ENCODE results near the gene C3orf49.

The C3orf49 gene

GRCh38 chr3:63863150-63864007, 44.3 kb downstream of the C3orf49 start, which contains the start of the genes ATXN7 and THOC7:
Gene ATXN7 (plus strand): TSS chr3:63863867. CDS start chr3:63912599, 48,732 bp downstream.
Gene THOC7 (minus strand): TSS chr3:63863805. CDS start chr3:63863790, 15 bp downstream.
- Histone ChIP-seq H3K36me3 (ENCODE audit: insufficient read depth, low read length) (no peaks in the 10 kb centered on the region), H3K9me3 (ENCODE audit: control insufficient read depth, insufficient read depth, low read length) (no peaks in the 10 kb centered on the region), H3K9ac (ENCODE audit: low read depth, low read length) (peak within 1 kb of the TSS; percentile 98), H3K4me1 (ENCODE audit: insufficient read depth, low read length) (peaks cover 21% of the 10 kb centered on the region)

- H3K9ac ChIP-seq (ENCODE audit: low read depth, low read length), result peak overlapping the region; percentile 98
- H3K4me1 ChIP-seq (ENCODE audit: insufficient read depth, low read length), result peaks cover 21% of the 10 kb centered on the region
- H3K36me3 ChIP-seq (ENCODE audit: insufficient read depth, low read length), result no peaks in the 10 kb centered on the region
- H3K9me3 ChIP-seq (ENCODE audit: control insufficient read depth, insufficient read depth, low read length), result no peaks in the 10 kb centered on the region
Observed at GRCh38 chr3:63864008-63864964, 45.2 kb downstream of the C3orf49 start.

- Histone ChIP-seq H3K4me1 (ENCODE audit: insufficient read depth, low read length) (peaks cover 16% of the 10 kb centered on the region), H3K9me3 (ENCODE audit: control insufficient read depth, insufficient read depth, low read length) (no peaks in the 10 kb centered on the region), H3K36me3 (ENCODE audit: insufficient read depth, low read length) (no peaks in the 10 kb centered on the region), H3K9ac (ENCODE audit: low read depth, low read length) (peak overlapping the region; percentile 77; the same call in 1 of the 2 replicates)
Observed at GRCh38 chr3:63864965-63865327, 45.8 kb downstream of the C3orf49 start.

- peaks cover 9% of the 10 kb centered on the region; the same call in 1 of the 2 replicates for H3K4me1 ChIP-seq (ENCODE audit: insufficient read depth, low read length)
- H3K36me3 ChIP-seq (ENCODE audit: insufficient read depth, low read length), result no peaks in the 10 kb centered on the region
- H3K9ac ChIP-seq (ENCODE audit: low read depth, low read length), result no peak overlapping the region
- no peaks in the 10 kb centered on the region for H3K9me3 ChIP-seq (ENCODE audit: control insufficient read depth, insufficient read depth, low read length)
Observed at GRCh38 chr3:63867225-63867624, 48.1 kb downstream of the C3orf49 start.

GRCh38 chr3:63869940-63870614, 51.0 kb downstream of the C3orf49 start:
- Histone ChIP-seq H3K4me1 (ENCODE audit: insufficient read depth, low read length) (0 out of 2 replicates have a peak, but pooled peaks cover 6% of the 10 kb centered on the region), H3K9me3 (ENCODE audit: control insufficient read depth, insufficient read depth, low read length) (no peaks in the 10 kb centered on the region), H3K36me3 (ENCODE audit: insufficient read depth, low read length) (no peaks in the 10 kb centered on the region), H3K9ac (ENCODE audit: low read depth, low read length) (no peak overlapping the region)

GRCh38 chr3:63870615-63871005, 51.5 kb downstream of the C3orf49 start:
- Histone ChIP-seq H3K9ac (ENCODE audit: low read depth, low read length) (no peak overlapping the region), H3K4me1 (ENCODE audit: insufficient read depth, low read length) (0 out of 2 replicates have a peak, but pooled peaks cover 6% of the 10 kb centered on the region), H3K36me3 (ENCODE audit: insufficient read depth, low read length) (no peaks in the 10 kb centered on the region), H3K9me3 (ENCODE audit: control insufficient read depth, insufficient read depth, low read length) (no peaks in the 10 kb centered on the region)

GRCh38 chr3:63872135-63872924, 53.2 kb downstream of the C3orf49 start:
- no peaks in the 10 kb centered on the region for H3K9me3 ChIP-seq (ENCODE audit: control insufficient read depth, insufficient read depth, low read length)
- H3K4me1 ChIP-seq (ENCODE audit: insufficient read depth, low read length), result 0 out of 2 replicates have a peak, but pooled peaks cover 6% of the 10 kb centered on the region
- no peak overlapping the region for H3K9ac ChIP-seq (ENCODE audit: low read depth, low read length)
- H3K36me3 ChIP-seq (ENCODE audit: insufficient read depth, low read length), result no peaks in the 10 kb centered on the region

- H3K4me1 ChIP-seq (ENCODE audit: insufficient read depth, low read length), result peaks cover 17% of the 10 kb centered on the region; the same call in 1 of the 2 replicates
- H3K9me3 ChIP-seq (ENCODE audit: control insufficient read depth, insufficient read depth, low read length), result no peaks in the 10 kb centered on the region
- no peaks in the 10 kb centered on the region for H3K36me3 ChIP-seq (ENCODE audit: insufficient read depth, low read length)
- no peak overlapping the region for H3K9ac ChIP-seq (ENCODE audit: low read depth, low read length)
Observed at GRCh38 chr3:63874769-63875168, 55.7 kb downstream of the C3orf49 start.

- H3K4me1 ChIP-seq (ENCODE audit: insufficient read depth, low read length), result peaks cover 17% of the 10 kb centered on the region; the same call in 1 of the 2 replicates
- no peaks in the 10 kb centered on the region for H3K9me3 ChIP-seq (ENCODE audit: control insufficient read depth, insufficient read depth, low read length)
- no peak overlapping the region for H3K9ac ChIP-seq (ENCODE audit: low read depth, low read length)
- H3K36me3 ChIP-seq (ENCODE audit: insufficient read depth, low read length), result no peaks in the 10 kb centered on the region
Observed at GRCh38 chr3:63875510-63875909, 56.4 kb downstream of the C3orf49 start.

GRCh38 chr3:63876260-63876659, 57.2 kb downstream of the C3orf49 start:
- Histone ChIP-seq H3K9me3 (ENCODE audit: control insufficient read depth, insufficient read depth, low read length) (no peaks in the 10 kb centered on the region), H3K9ac (ENCODE audit: low read depth, low read length) (no peak overlapping the region), H3K4me1 (ENCODE audit: insufficient read depth, low read length) (peaks cover 11% of the 10 kb centered on the region; the same call in 1 of the 2 replicates), H3K36me3 (ENCODE audit: insufficient read depth, low read length) (no peaks in the 10 kb centered on the region)

GRCh38 chr3:63877737-63878393, 58.8 kb downstream of the C3orf49 start:
- Histone ChIP-seq H3K36me3 (ENCODE audit: insufficient read depth, low read length) (no peaks in the 10 kb centered on the region), H3K4me1 (ENCODE audit: insufficient read depth, low read length) (peaks cover 11% of the 10 kb centered on the region; the same call in 1 of the 2 replicates), H3K9me3 (ENCODE audit: control insufficient read depth, insufficient read depth, low read length) (no peaks in the 10 kb centered on the region), H3K9ac (ENCODE audit: low read depth, low read length) (no peak overlapping the region)

- no peaks in the 10 kb centered on the region for H3K9me3 ChIP-seq (ENCODE audit: control insufficient read depth, insufficient read depth, low read length)
- no peak overlapping the region for H3K9ac ChIP-seq (ENCODE audit: low read depth, low read length)
- H3K36me3 ChIP-seq (ENCODE audit: insufficient read depth, low read length), result no peaks in the 10 kb centered on the region
- H3K4me1 ChIP-seq (ENCODE audit: insufficient read depth, low read length), result peaks cover 11% of the 10 kb centered on the region; the same call in 1 of the 2 replicates
Observed at GRCh38 chr3:63878394-63879060, 59.4 kb downstream of the C3orf49 start.

All from ES-I3 (cell line).